Kidney epithelial cell (primary cell): ENCODE data around the gene SCAF11. TPM values are rescaled to one million over a fixed set of nuclear protein-coding genes. Genes with fewer than 3 reads are reported as not detected.
A peak's percentile ranks its signal among the peaks of the same experiment; 100 is the strongest.
"Not testable (repeated sequence)": the region's sequence is repeated elsewhere in the genome, so short reads cannot be mapped to it uniquely, and the experiment has no call there.

Experiments used
- DNase-seq: peaks from one replicate; pipeline ENCODE4 v3.0.0-alpha.2; 2010; ENCODE audit warnings: low read depth
- H3K27me3 ChIP-seq: 2 replicates; pipeline ENCODE4 v1.6.0; 2011; ENCODE audit warnings: low read length; ENCODE audit not compliant: control insufficient read depth, insufficient read depth
- H3K36me3 ChIP-seq: 2 replicates; pipeline ENCODE4 v1.5.1; 2011; ENCODE audit warnings: low read length; ENCODE audit not compliant: control insufficient read depth, insufficient read depth
- H3K4me3 ChIP-seq: 2 replicates; pipeline ENCODE4 v1.5.1; 2011; ENCODE audit warnings: low read depth, mild to moderate bottlenecking, control low read depth, low read length
- total RNA-seq: library from RNA; depleted of rRNA; stranded (reverse); fragments of >200 nt; gene quantifications from 2 replicates; pipeline ENCODE4 v1.2.3, GENCODE V29; 2015
- TF ChIP-seq, protein P1 (sequence below): IDR thresholded peaks from 2 replicates; pipeline ENCODE4 v1.5.1; 2011; ENCODE audit warnings: mild to moderate bottlenecking, moderate library complexity, low read length, control low read depth, inconsistent platforms; ENCODE audit not compliant: insufficient read depth, poor library complexity, severe bottlenecking

The SCAF11 gene, protein sequence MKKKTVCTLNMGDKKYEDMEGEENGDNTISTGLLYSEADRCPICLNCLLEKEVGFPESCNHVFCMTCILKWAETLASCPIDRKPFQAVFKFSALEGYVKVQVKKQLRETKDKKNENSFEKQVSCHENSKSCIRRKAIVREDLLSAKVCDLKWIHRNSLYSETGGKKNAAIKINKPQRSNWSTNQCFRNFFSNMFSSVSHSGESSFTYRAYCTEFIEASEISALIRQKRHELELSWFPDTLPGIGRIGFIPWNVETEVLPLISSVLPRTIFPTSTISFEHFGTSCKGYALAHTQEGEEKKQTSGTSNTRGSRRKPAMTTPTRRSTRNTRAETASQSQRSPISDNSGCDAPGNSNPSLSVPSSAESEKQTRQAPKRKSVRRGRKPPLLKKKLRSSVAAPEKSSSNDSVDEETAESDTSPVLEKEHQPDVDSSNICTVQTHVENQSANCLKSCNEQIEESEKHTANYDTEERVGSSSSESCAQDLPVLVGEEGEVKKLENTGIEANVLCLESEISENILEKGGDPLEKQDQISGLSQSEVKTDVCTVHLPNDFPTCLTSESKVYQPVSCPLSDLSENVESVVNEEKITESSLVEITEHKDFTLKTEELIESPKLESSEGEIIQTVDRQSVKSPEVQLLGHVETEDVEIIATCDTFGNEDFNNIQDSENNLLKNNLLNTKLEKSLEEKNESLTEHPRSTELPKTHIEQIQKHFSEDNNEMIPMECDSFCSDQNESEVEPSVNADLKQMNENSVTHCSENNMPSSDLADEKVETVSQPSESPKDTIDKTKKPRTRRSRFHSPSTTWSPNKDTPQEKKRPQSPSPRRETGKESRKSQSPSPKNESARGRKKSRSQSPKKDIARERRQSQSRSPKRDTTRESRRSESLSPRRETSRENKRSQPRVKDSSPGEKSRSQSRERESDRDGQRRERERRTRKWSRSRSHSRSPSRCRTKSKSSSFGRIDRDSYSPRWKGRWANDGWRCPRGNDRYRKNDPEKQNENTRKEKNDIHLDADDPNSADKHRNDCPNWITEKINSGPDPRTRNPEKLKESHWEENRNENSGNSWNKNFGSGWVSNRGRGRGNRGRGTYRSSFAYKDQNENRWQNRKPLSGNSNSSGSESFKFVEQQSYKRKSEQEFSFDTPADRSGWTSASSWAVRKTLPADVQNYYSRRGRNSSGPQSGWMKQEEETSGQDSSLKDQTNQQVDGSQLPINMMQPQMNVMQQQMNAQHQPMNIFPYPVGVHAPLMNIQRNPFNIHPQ (N-terminal part only)
- total RNA-seq: 92.4 and 108 TPM in 2 replicates

DNA sequence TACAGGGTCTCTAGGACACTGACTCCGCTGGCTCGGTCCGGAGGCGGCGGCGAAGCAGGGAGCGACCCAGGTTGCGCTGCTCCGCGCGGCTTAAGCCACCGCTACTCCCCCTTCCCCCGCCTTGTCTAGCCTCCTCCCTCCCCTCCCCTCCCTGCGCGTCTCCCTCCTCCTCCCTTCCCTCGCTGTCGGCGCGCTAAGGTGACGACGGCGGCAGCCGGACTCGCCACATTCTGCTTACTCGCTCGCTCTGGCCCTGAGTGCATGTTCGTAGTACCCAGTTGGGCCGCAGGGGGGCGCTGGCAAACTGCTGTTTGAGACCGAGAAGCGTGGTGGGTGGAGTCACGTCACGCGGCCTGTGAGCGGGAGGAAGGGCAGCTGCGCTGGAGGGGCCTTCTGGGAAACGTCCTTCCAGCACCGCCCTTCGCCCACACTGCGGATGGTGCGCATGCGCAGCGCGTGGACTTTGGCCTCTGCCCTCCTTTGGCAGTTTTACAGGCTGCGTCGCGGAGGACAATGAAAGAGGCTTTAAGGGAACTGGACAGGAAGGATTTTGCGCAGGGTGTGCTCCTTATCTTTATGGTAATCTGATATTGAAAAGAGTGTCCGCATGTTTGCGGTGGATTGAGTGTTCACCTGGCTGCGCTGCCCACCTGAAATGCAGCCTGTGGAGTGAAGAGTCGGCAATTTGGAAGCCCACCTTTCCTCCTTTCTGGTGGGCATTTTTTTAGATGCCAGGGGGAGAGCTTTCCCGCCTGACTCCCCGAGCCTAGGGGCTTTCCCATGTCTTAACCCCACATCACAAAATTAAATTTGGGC lies at the start of gene SCAF11:
Gene SCAF11 (minus strand): TSS at position 107 of the 816 bp plus-strand sequence. CDS start 26,407 bp downstream, outside the sequence.
- peak; percentile 99 for DNase-seq
- TF ChIP-seq, protein P1, sequence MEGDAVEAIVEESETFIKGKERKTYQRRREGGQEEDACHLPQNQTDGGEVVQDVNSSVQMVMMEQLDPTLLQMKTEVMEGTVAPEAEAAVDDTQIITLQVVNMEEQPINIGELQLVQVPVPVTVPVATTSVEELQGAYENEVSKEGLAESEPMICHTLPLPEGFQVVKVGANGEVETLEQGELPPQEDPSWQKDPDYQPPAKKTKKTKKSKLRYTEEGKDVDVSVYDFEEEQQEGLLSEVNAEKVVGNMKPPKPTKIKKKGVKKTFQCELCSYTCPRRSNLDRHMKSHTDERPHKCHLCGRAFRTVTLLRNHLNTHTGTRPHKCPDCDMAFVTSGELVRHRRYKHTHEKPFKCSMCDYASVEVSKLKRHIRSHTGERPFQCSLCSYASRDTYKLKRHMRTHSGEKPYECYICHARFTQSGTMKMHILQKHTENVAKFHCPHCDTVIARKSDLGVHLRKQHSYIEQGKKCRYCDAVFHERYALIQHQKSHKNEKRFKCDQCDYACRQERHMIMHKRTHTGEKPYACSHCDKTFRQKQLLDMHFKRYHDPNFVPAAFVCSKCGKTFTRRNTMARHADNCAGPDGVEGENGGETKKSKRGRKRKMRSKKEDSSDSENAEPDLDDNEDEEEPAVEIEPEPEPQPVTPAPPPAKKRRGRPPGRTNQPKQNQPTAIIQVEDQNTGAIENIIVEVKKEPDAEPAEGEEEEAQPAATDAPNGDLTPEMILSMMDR: peak; percentile 96
- H3K36me3 ChIP-seq: no peaks in the 10 kb centered on the region
- H3K27me3 ChIP-seq: no peaks in the 10 kb centered on the region
- peak within 1 kb of the TSS; percentile 97 for H3K4me3 ChIP-seq

DNA sequence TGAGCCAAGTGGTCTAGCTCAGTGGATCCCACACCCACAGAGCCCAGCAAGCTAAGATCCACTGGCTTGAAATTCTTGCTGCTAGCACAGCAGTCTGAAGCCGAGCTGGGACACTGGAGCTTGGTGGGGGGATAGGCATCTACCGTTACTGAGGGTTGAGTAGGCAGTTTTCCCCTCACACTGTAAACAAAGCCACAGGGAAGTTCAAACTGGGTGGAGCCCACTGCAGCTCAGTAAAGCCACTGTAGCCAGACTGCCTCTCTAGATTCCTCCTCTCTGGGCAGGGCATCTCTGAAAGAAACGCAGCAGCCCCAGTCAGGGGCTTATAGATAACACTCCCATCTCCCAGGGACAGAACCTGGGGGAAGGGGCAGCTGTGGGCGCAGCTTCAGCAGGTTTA lies 46.7 kb upstream of the SCAF11 start:
- not testable (repeated sequence) for H3K36me3 ChIP-seq, DNase-seq, H3K27me3 ChIP-seq, H3K4me3 ChIP-seq

DNA sequence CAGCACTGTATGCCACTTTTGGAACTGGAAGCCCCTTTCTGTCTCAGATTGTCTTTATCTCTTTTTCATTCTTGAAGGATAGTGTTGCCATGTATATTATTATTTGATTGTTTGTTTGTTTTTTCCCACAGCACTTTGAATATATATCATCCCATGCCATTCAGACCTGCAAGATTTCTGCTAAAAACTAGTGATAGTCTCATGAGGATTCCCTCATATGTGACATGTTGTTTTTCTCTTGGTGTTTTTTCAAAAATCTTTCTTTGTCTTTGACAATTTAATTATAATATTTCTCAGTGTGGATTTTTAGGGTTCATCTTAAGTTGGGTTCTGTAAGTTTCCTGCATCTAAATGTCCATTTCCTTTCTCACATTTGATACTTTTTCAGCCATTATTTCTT lies 36.8 kb upstream of the SCAF11 start:
- no peak for DNase-seq
- no peak overlapping the region for H3K4me3 ChIP-seq
- no peaks in the 10 kb centered on the region for H3K36me3 ChIP-seq
- TF ChIP-seq, protein P1: no peak
- H3K27me3 ChIP-seq: no peaks in the 10 kb centered on the region

DNA sequence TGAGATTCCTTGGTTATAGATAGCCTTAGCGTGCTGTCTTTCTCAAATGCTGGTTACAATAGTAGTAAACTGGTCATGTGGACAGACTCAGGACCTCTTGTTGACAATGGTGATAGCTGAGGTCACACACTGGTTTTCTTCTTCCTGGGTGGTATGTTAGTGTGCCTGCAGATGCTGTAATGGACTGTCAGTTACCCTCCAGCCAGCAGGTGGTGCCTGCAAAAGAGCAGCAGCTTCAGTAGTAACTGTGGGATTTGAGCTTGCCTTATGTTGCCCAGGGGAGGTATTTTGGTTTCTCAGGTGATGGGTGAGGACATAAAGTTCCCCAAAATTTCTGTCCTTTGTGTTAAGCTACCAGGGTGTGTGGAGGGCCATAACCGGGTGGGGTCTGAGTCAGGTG lies 33.7 kb upstream of the SCAF11 start:
- Histone ChIP-seq H3K4me3 (no peak overlapping the region), H3K27me3 (no peaks in the 10 kb centered on the region), H3K36me3 (no peaks in the 10 kb centered on the region)
- TF ChIP-seq, protein P1: no peak
- DNase-seq: no peak

DNA sequence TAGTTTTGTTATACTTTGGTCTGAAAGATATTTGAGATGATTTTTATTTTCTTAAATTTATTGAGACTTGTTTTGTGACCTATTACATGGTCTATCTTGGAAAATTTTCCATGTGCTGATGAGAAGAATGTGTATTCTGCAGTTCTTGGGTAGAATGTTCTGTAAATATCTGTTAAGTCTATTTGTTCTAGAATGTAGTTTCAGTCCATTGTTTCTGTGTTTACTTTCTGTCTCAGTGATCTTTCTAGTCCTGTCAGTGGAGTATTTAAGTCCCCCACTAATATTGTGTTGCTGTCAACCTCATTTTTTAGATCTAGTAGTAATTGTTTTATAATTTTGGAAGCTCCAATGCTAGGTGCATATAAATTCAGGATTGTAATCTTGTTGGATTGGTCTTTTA lies 30.4 kb upstream of the SCAF11 start:
- no peak overlapping the region for H3K4me3 ChIP-seq
- no peaks in the 10 kb centered on the region for H3K36me3 ChIP-seq
- no peaks in the 10 kb centered on the region for H3K27me3 ChIP-seq
- TF ChIP-seq, protein P1: no peak
- DNase-seq: no peak

DNA sequence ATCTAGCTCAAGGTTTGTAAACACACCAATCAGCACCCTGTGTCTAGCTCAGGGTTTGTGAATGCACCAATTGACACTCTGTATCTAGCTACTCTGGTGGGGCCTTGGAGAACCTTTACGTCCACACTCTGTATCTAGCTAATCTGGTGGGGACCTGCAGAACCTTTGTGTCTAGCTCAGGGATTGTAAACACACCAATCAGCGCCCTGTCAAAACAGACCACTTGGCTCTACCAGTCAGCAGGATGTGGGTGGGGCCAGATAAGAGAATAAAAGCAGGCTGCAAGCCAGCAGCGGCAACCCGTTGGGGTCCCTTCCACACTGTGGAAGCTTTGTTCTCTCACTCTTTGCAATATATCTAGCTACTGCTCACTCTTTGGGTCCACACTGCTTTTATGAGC lies 28.3 kb upstream of the SCAF11 start:
- H3K4me3 ChIP-seq, H3K27me3 ChIP-seq, H3K36me3 ChIP-seq, DNase-seq: not testable (repeated sequence)

DNA sequence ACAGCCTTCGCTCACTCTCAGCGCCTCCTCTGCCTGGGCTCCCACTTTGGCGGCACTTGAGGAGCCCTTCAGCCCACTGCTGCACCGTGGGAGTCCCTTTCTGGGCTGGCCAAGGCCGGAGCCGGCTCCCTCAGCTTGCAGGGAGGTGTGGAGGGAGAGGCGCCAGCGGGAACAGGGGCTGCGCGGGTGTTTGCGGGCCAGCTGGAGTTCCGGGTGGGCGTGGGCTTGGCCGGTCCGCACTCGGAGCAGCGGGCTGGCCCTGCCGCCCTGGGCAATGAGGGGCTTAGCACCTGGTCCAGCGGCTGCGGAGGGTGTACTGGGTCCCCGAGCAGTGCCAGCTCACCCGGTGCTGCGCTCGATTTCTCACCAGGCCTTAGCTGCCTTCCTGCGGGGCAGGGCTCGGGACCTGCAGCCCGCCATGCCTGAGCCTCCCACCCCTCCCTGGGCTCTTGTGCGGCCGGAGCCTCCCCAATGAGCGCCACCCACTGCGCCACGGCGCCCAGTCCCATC lies 27.5 kb upstream of the SCAF11 start:
- not testable (repeated sequence) for DNase-seq, H3K36me3 ChIP-seq, H3K4me3 ChIP-seq, H3K27me3 ChIP-seq
